Spleen (tissue), 7 donors: ENCODE data around the gene TBC1D3B.
"Not testable (repeated sequence)": the region's sequence is repeated elsewhere in the genome, so short reads cannot be mapped to it uniquely, and the experiment has no call there.

Source experiments
- CTCF ChIP-seq, 11 experiments: fragments of 200-600 bp in 7 of 11; fragments of 450-650 bp in 4 of 11; sonication (generic) in 4 of 11; IDR thresholded peaks in 8 of 11; conservative IDR thresholded peaks in 3 of 11; 1 replicate in 7 of 11; 2 replicates in 4 of 11; pipeline versions ENCODE4 v1.4.0 to v1.8.0; 2016 to 2021; ENCODE audit warnings: antibody characterized with exemption in 11 of 11, inconsistent platforms in 4 of 11, mild to moderate bottlenecking in 1 of 11
- POLR2A ChIP-seq, 3 donors: fragments of 450-650 bp; IDR thresholded peaks; one replicate each; pipeline ENCODE4 v1.5.1; 2017; ENCODE audit warnings: antibody characterized with exemption in 3 of 3, mild to moderate bottlenecking in 1 of 3
- donor health status: DM: no; HTN: no; CAD: no; lungs with moderate emphysema.
- donor health status: DM: no; HTN: no; CAD: no.
- donor health status: DM: no; HTN: no; CAD: no.

GRCh38 chr17:36189993-36190392, 13.6 kb upstream of the TBC1D3B start:
- TF ChIP-seq CTCF (IDR thresholded peaks at IDR 0.05 in 8 of 11, conservative IDR thresholded peaks at IDR 0.05 in 3 of 11); POLR2A (IDR thresholded peaks at IDR 0.05): not testable (repeated sequence)
